CD4-positive, alpha-beta T cell treated with Interferon gamma for 1 hour (primary cell): ENCODE data around the gene OFD1.

Experiments used
- DNase-seq: peaks from one replicate; pipeline ENCODE4 v3.0.0-alpha.2; 2020

Gene OFD1

DNA sequence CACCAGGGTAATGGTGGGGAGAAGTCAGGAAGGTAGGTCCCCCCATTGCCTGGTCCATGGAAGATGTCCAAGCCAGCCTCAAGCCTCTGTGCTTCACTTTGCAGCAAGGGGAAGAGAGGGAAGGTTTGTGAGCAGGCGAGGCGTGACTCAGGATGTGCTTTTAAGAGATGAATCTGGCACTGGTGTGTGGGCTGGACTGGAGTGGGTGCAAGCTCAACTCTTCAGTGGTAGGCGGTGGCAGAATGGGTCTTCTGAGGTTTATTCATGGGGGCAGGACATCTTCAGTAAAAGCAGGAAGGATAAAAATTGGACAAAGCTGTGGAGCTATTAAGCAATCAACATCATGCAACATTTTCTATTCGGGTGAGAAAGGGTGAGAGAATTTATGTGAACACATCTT, 63.0 kb downstream of the OFD1 start:
- no peak for DNase-seq

GRCh38 chrX:13798184-13798583, 63.6 kb downstream of the OFD1 start:
- no peak for DNase-seq

- DNase-seq, result no peak
Measured at GRCh38 chrX:13803116-13803515, 68.6 kb downstream of the OFD1 start.

DNA sequence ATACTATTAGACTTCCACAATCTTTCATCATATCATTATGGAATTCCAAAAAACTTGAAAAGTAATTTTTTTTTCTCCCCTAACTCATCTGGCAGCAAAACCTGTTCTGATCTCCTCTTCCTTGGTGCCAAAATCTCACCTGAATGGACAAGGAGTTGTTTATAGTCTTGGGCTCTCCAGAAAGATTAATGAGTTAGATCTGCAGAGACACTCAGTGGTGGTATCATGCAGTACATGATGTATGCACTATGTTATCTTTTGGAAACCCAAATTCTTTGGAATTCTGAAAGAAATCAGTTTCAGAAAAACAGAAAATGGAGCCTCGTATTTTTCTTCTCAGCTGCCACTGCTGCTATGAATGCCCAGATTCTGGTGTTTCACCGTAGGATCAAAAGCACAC, 70.7 kb downstream of the OFD1 start:
- DNase-seq, result no peak

- DNase-seq, result no peak
Measured at GRCh38 chrX:13808293-13808692, 73.7 kb downstream of the OFD1 start.

DNA sequence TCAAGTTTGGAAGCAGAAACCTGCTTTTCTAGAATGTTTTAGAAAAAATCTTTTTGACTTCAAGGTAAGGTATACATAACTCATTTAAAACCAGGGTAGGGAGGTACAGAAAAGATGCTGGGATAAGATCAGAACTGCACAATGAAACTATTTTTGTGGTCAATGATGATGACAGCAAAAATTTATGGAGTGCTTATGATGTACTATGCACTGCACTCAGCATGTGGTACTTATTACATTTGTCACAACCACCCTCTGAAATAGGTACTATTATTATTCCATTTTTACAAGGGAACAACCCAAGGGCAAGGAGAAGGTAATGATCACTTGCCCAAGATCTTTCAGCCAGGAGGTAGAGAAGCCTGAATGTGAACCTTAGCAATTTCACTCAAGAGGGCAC, 74.3 kb downstream of the OFD1 start:
- DNase-seq, result no peak

- DNase-seq, result no peak
Measured at GRCh38 chrX:13815664-13816063, 81.1 kb downstream of the OFD1 start.

DNA sequence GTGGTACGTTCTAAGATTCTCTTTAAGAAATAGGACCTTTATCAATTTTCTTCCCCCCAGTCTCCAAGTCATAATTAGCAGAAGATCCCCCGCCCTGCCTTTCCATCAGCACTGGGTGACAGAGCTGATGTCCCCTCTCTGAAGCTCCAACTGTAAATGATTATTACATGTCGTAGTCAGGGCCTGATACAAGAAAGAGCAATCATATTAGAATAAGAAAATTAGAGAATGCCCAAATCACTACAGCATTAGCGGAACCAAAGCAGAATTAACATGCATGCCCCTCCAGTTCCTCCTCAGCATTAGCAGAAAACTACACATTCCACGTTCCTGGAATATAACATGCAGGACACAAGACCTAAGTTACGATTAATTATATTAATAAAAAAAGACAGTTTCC, 81.6 kb downstream of the OFD1 start:
- no peak for DNase-seq

DNA sequence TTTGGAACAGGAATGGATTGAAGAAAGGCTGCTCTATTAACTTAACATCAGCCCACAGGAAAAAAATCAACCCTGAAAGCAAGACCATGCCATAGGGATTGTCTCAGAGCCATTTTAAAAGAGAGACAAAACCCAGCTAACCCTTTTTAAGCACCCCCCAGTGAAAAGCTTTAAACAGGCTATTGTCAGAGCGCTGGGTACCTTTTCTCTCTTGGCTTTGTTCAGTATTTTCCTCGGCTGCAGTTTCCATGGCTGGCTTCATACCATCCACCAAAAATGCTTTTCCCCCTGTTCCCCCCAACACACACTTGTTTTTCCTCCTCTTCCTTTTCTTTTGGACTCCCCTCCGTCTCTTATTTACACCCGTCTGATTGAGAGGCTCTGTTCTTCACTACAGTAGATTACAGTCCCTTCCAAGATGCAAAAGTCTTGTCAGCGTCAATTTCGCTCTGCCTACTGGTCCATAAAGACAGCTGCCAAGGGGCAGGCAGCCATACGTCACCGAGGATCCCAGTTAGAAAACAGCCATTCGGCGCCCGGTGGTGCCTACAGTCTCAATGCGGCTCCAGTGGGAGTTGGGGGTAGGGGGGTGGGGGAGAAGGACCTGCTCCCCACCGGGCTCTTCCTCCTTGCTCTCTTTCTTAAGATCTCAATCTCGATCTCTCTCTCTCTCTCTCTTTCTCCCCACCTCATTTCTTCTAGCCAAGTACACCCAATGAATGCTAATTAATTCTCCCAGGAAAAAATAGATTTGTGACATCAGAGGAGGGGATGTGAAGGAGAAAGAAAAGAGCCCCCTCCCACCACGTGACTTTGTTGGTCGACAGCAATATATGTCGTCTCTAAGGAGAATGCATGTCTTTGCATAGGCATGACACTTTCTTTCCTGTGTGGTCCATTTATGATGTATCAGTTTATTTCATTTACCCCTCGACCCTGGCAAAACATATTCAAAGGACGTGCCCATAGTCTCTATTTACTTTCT, 82.4 kb downstream of the OFD1 start, which contains the start of gene GPM6B:
TSS of gene GPM6B (minus strand) at position 451 of the 985 bp plus-strand sequence. CDS start at position 262, 189 bp downstream.
- DNase-seq, result no peak
